HEK293T (cell line): ENCODE measurements around the gene CCDC149.

Source experiments
- ELF4 ChIP-seq: fragments of 450-650 bp; IDR thresholded peaks from 2 replicates; pipeline ENCODE4 v1.6.1; 2017; ENCODE audit warnings: antibody characterized with exemption
- FOXM1 ChIP-seq: fragments of 450-650 bp; IDR thresholded peaks from 2 replicates; pipeline ENCODE4 v1.6.1; 2017; ENCODE audit warnings: mild to moderate bottlenecking, borderline replicate concordance
- TARDBP ChIP-seq: fragments of 450-650 bp; IDR thresholded peaks from 2 replicates; pipeline ENCODE4 v1.6.1; 2016

DNA sequence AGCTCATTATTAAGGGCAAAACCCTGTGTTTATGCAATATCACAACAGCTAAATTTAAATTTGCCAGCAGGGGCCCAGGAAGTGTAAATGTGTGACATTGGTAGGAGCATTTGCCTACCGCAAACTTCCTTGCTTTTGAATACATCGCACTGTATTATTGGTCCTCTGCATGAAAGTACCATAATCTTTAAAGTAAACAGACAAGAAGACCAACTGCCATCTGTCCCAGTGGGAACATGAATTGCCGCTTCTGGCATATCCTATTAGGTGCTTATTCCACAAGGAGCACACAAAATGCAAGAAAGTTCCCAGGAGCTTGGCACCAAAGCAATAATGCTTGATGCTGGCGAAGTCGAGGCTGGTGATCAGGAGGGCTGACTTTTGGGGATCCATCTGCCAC is 66.1 kb downstream of the CCDC149 start:
- TF ChIP-seq FOXM1, result no peak
- TF ChIP-seq TARDBP, result no peak
- no peak for TF ChIP-seq ELF4
